Keratinocyte (primary cell): ENCODE data around the gene TBC1D25. TPM values are rescaled to one million over a fixed set of nuclear protein-coding genes. Genes with fewer than 3 reads are reported as not detected.

Source experiments
- DNase-seq: peaks from one replicate; pipeline ENCODE4 v3.0.0-alpha.2; 2011; ENCODE audit warnings: low read depth, missing footprints, low spot score
- FAIRE-seq: peaks from 2 replicates; lab custom pipeline; 2011; peaks lifted over from hg19 to GRCh38; lab: Jason Lieb, UNC
- H2AFZ ChIP-seq: 2 replicates; pipeline ENCODE4 v1.6.0; 2012; ENCODE audit warnings: low read length, control low read depth, inconsistent platforms; ENCODE audit not compliant: control insufficient read depth
- H3K27ac ChIP-seq: 2 replicates; pipeline ENCODE4 v1.5.1; 2011; ENCODE audit warnings: low read length; ENCODE audit not compliant: control insufficient read depth, insufficient read depth
- H3K27me3 ChIP-seq: 3 replicates; pipeline ENCODE4 v1.6.0; 2011; ENCODE audit warnings: low read length; ENCODE audit not compliant: control insufficient read depth, insufficient read depth; ENCODE audit errors: extremely low read depth
- H3K36me3 ChIP-seq, 2 experiments: 2 replicates in 1 of 2; 3 replicates in 1 of 2; pipeline ENCODE4 v1.5.1; 2011; ENCODE audit warnings: low read length in 2 of 2, mild to moderate bottlenecking in 1 of 2; ENCODE audit not compliant: control insufficient read depth in 2 of 2, insufficient read depth in 2 of 2; ENCODE audit errors: extremely low read depth in 1 of 2
- H3K4me1 ChIP-seq: 3 replicates; pipeline ENCODE4 v1.5.1; 2011; ENCODE audit warnings: low read length; ENCODE audit not compliant: control insufficient read depth, insufficient read depth; ENCODE audit errors: extremely low read depth
- H3K4me2 ChIP-seq: 3 replicates; pipeline ENCODE4 v1.6.0; 2011; ENCODE audit warnings: low read depth, low read length; ENCODE audit not compliant: control insufficient read depth, insufficient read depth; ENCODE audit errors: extremely low read depth
- H3K4me3 ChIP-seq, 3 experiments: fragments of 200-600 bp in 1 of 3; sonication (generic) in 1 of 3; 2 replicates in 2 of 3; 3 replicates in 1 of 3; pipeline ENCODE4 v1.5.1; 2011 to 2016; ENCODE audit warnings: low read length in 3 of 3, mild to moderate bottlenecking in 3 of 3, control low read depth in 2 of 3, inconsistent platforms in 1 of 3, low read depth in 1 of 3, mixed read lengths in 1 of 3, mixed run types in 1 of 3, moderate library complexity in 1 of 3; ENCODE audit not compliant: control insufficient read depth in 2 of 3, insufficient read depth in 2 of 3; ENCODE audit errors: extremely low read depth in 1 of 3
- H3K79me2 ChIP-seq: 2 replicates; pipeline ENCODE4 v1.6.0; 2012; ENCODE audit warnings: low read length; ENCODE audit not compliant: control insufficient read depth, insufficient read depth
- H3K9ac ChIP-seq: 3 replicates; pipeline ENCODE4 v1.6.0; 2011; ENCODE audit warnings: low read length; ENCODE audit not compliant: control insufficient read depth, insufficient read depth; ENCODE audit errors: extremely low read depth
- H3K9me1 ChIP-seq: 3 replicates; pipeline ENCODE4 v1.6.0; 2011; ENCODE audit warnings: low read length; ENCODE audit not compliant: control insufficient read depth, insufficient read depth; ENCODE audit errors: extremely low read depth
- H3K9me3 ChIP-seq: 2 replicates; pipeline ENCODE4 v1.5.1; 2012; ENCODE audit warnings: low read depth, low read length; ENCODE audit not compliant: control insufficient read depth
- H4K20me1 ChIP-seq: 3 replicates; pipeline ENCODE4 v1.6.0; 2011; ENCODE audit warnings: low read length; ENCODE audit not compliant: control insufficient read depth, insufficient read depth; ENCODE audit errors: extremely low read depth
- CTCF ChIP-seq, 3 experiments: IDR thresholded peaks in 1 of 3; conservative IDR thresholded peaks in 1 of 3; optimal IDR thresholded peaks in 1 of 3; 2 replicates in 2 of 3; 3 replicates in 1 of 3; pipeline versions ENCODE3 to v1.5.1; 2011; ENCODE audit warnings: low read length in 3 of 3, mild to moderate bottlenecking in 3 of 3, moderate library complexity in 2 of 3, control low read depth in 1 of 3, inconsistent platforms in 1 of 3; ENCODE audit not compliant: insufficient read depth in 2 of 3; ENCODE audit errors: extremely low read depth in 1 of 3
- EZH2 ChIP-seq: IDR thresholded peaks from one replicate; pipeline ENCODE4 v1.6.1; 2012; ENCODE audit warnings: inconsistent platforms, mild to moderate bottlenecking, low read length, moderate library complexity
- dilution Hi-C: fragments of 300-500 bp; cut with MboI; formaldehyde crosslinking; loops from one replicate; pipeline ENCODE4 v1.7.0; 2020; ENCODE audit warnings: low sequenced_read_pairs; ENCODE audit not compliant: extremely low pct_ligation_motif_present
- polyA plus RNA-seq, 5 experiments: library from polyadenylated mRNA; depleted of rRNA in 3 of 5; stranded (reverse) in 3 of 5; stranded (forward) in 1 of 5; unstranded in 1 of 5; fragments of >200 nt; gene quantifications; 1 replicate in 1 of 5; 2 replicates in 3 of 5; 3 replicates in 1 of 5; pipeline versions ENCODE4 v1.2.1 to v1.2.3, GENCODE V29; 2011 to 2012; ENCODE audit warnings: missing spikeins in 2 of 5, low read depth in 1 of 5, low replicate concordance in 1 of 5

Gene TBC1D25
- polyA plus RNA-seq, 1 donor (not counting 4 experiments of a cell fraction or from before 2014, with no cell fraction given) = 9.2 TPM

DNA sequence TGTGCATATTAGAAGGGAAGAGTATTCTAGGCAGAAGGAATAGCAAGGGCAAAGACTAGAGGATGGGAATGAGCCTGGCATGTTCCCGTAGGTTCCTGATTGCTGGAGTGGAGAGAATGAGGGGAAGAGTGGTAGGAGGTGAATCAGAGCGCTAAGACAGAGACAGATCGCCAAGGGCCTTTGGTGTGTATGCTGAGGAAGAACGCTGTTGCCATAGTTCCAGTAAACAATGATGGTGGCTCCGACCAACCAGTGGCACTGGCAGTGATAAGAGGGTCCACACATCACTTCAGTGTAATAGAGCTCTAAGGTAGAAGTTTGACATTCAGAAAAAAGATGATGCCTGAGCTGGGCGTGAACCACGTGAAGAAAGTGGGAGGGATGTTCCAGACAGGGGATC, 966 bp downstream of the TBC1D25 start:
- Histone ChIP-seq H2AFZ (no peak overlapping the region), H3K4me3 (peak overlapping the region; percentile 55 to 79 (median 62)), H3K27me3 (no peaks in the 10 kb centered on the region), H3K79me2 (peaks cover 15% of the 10 kb centered on the region), H4K20me1 (no peaks in the 10 kb centered on the region), H3K9ac (peak overlapping the region; percentile 83), H3K9me1 (no peaks in the 10 kb centered on the region), H3K9me3 (no peaks in the 10 kb centered on the region), H3K4me2 (peak overlapping the region; percentile 79), H3K27ac (peak overlapping the region; percentile 84), H3K4me1 (peaks cover 9% of the 10 kb centered on the region), H3K36me3 (no peaks in the 10 kb centered on the region)
- dilution Hi-C loops = no loop called here
- DNase-seq = no peak
- FAIRE-seq = no peak
- TF ChIP-seq CTCF (optimal IDR thresholded peaks at IDR 0.05 in 1 of 3, IDR thresholded peaks at IDR 0.05 in 1 of 3, conservative IDR thresholded peaks at IDR 0.05 in 1 of 3; ENCODE audit: extremely low read depth in 1 of 3, insufficient read depth in 2 of 3, low read length in 3 of 3) = no peak
- TF ChIP-seq EZH2 = no peak

GRCh38 chrX:48541140-48541814, 1.8 kb downstream of the TBC1D25 start:
- Histone ChIP-seq H3K4me1 (peaks cover 9% of the 10 kb centered on the region), H3K4me2 (no peak overlapping the region), H3K9me3 (no peaks in the 10 kb centered on the region), H3K27me3 (no peaks in the 10 kb centered on the region), H4K20me1 (no peaks in the 10 kb centered on the region), H3K9ac (no peak overlapping the region), H3K27ac (peak overlapping the region; percentile 84), H3K4me3 (peak overlapping the region in 1 of 3 experiments; percentile 62), H3K79me2 (peaks cover 15% of the 10 kb centered on the region), H2AFZ (no peak overlapping the region), H3K9me1 (no peaks in the 10 kb centered on the region), H3K36me3 (no peaks in the 10 kb centered on the region)
- dilution Hi-C loops = no loop called here
- FAIRE-seq (no peak), DNase-seq (no peak)
- TF ChIP-seq EZH2 (no peak), CTCF (optimal IDR thresholded peaks at IDR 0.05 in 1 of 3, IDR thresholded peaks at IDR 0.05 in 1 of 3, conservative IDR thresholded peaks at IDR 0.05 in 1 of 3; ENCODE audit: extremely low read depth in 1 of 3, insufficient read depth in 2 of 3, low read length in 3 of 3) (no peak)
